IPS DF 6.9 (cell line): ENCODE data around the gene PSORS1C1.

Source experiments
- DNase-seq: peaks from one replicate; pipeline ENCODE4 v3.0.0-alpha.2; 2013; ENCODE audit warnings: low read depth, low spot score
- H3K27ac ChIP-seq: one replicate; pipeline ENCODE4 v1.5.1; 2013; ENCODE audit warnings: low read length, control low read depth
- H3K27me3 ChIP-seq: 2 replicates; pipeline ENCODE4 v1.6.1; 2013; ENCODE audit warnings: mild to moderate bottlenecking, low read length; ENCODE audit not compliant: control insufficient read depth, insufficient read depth
- H3K36me3 ChIP-seq: 2 replicates; pipeline ENCODE4 v1.6.1; 2013; ENCODE audit warnings: low read length; ENCODE audit not compliant: control insufficient read depth, insufficient read depth
- H3K4me1 ChIP-seq: 2 replicates; pipeline ENCODE4 v1.6.1; 2013; ENCODE audit warnings: low read length; ENCODE audit not compliant: control insufficient read depth, insufficient read depth
- H3K4me3 ChIP-seq: 2 replicates; pipeline ENCODE4 v1.5.1; 2013; ENCODE audit warnings: mild to moderate bottlenecking, low read length
- H3K9me3 ChIP-seq: 2 replicates; pipeline ENCODE4 v1.6.1; 2013; ENCODE audit warnings: low read length, inconsistent platforms; ENCODE audit not compliant: control insufficient read depth, insufficient read depth
- WGBS: extraction: QIAGEN DNeasy Blood & Tissue Kit; methylation state at CpG from one replicate; pipeline ENCODE4 v1.1.7; 2013; ENCODE audit warnings: mixed read lengths, missing lambda C conversion rate; ENCODE audit not compliant: insufficient read length, insufficient coverage; 5-methylcytosine and 5-hydroxymethylcytosine counted together

Gene PSORS1C1

GRCh38 chr6:31115941-31116560 lies 1.5 kb downstream of the PSORS1C1 start:
- H3K9me3 ChIP-seq, result no peaks in the 10 kb centered on the region
- WGBS, result no CpG with 5 or more reads among the region's 12 CpGs
- H3K4me1 ChIP-seq, result peaks cover 5% of the 10 kb centered on the region
- H3K36me3 ChIP-seq, result no peaks in the 10 kb centered on the region
- no peaks in the 10 kb centered on the region for H3K27me3 ChIP-seq
- no peak overlapping the region for H3K27ac ChIP-seq
- no peak for DNase-seq
- H3K4me3 ChIP-seq, result no peak overlapping the region

- Histone ChIP-seq H3K27me3 (no peaks in the 10 kb centered on the region), H3K4me1 (peaks cover 5% of the 10 kb centered on the region), H3K36me3 (no peaks in the 10 kb centered on the region), H3K9me3 (no peaks in the 10 kb centered on the region), H3K4me3 (no peak overlapping the region), H3K27ac (no peak overlapping the region)
- WGBS, result no CpG with 5 or more reads among the region's 19 CpGs
- no peak for DNase-seq
Observed at GRCh38 chr6:31116661-31117385, 2.2 kb downstream of the PSORS1C1 start.

- Histone ChIP-seq H3K4me3 (no peak overlapping the region), H3K4me1 (peaks cover 5% of the 10 kb centered on the region), H3K27ac (no peak overlapping the region), H3K9me3 (no peaks in the 10 kb centered on the region), H3K36me3 (no peaks in the 10 kb centered on the region), H3K27me3 (no peaks in the 10 kb centered on the region)
- no CpG with 5 or more reads among the region's 7 CpGs for WGBS
- no peak for DNase-seq
Observed at GRCh38 chr6:31118178-31118577, 3.6 kb downstream of the PSORS1C1 start.

GRCh38 chr6:31120151-31120915 lies 5.7 kb downstream of the PSORS1C1 start, which contains the start of gene CDSN:
Gene CDSN, minus strand, starts transcription at chr6:31120446. Its CDS starts 27 bp downstream, at chr6:31120419.
- WGBS, result no CpG with 5 or more reads among the region's 26 CpGs
- no peaks in the 10 kb centered on the region for H3K9me3 ChIP-seq
- no peaks in the 10 kb centered on the region for H3K27me3 ChIP-seq
- peaks cover 3% of the 10 kb centered on the region for H3K4me1 ChIP-seq
- H3K4me3 ChIP-seq, result no peak within 1 kb of the TSS
- no peak within 1 kb of the TSS for H3K27ac ChIP-seq
- no peak for DNase-seq
- H3K36me3 ChIP-seq, result no peaks in the 10 kb centered on the region

- no peak for DNase-seq
Observed at GRCh38 chr6:31121131-31121790, 6.7 kb downstream of the PSORS1C1 start.

GRCh38 chr6:31122791-31123706 lies 8.4 kb downstream of the PSORS1C1 start:
- Histone ChIP-seq H3K27ac (no peak overlapping the region), H3K4me1 (peaks cover 5% of the 10 kb centered on the region), H3K27me3 (no peaks in the 10 kb centered on the region), H3K36me3 (no peaks in the 10 kb centered on the region), H3K9me3 (no peaks in the 10 kb centered on the region), H3K4me3 (no peak overlapping the region)
- no CpG with 5 or more reads among the region's 16 CpGs for WGBS
- no peak for DNase-seq

More at GRCh38 chr6:31121131-31121790, 6.7 kb downstream of the PSORS1C1 start:
- H3K4me1 ChIP-seq, result peaks cover 3% of the 10 kb centered on the region
- no peak overlapping the region for H3K4me3 ChIP-seq
- H3K9me3 ChIP-seq, result no peaks in the 10 kb centered on the region
- no peaks in the 10 kb centered on the region for H3K36me3 ChIP-seq
- no peak overlapping the region for H3K27ac ChIP-seq
- WGBS, result no CpG with 5 or more reads among the region's 12 CpGs
- no peaks in the 10 kb centered on the region for H3K27me3 ChIP-seq

- WGBS, result no CpG with 5 or more reads among the region's 8 CpGs
- peaks cover 5% of the 10 kb centered on the region for H3K4me1 ChIP-seq
- no peak overlapping the region for H3K4me3 ChIP-seq
- H3K9me3 ChIP-seq, result no peaks in the 10 kb centered on the region
- no peak overlapping the region for H3K27ac ChIP-seq
- H3K27me3 ChIP-seq, result no peaks in the 10 kb centered on the region
- H3K36me3 ChIP-seq, result no peaks in the 10 kb centered on the region
- DNase-seq, result no peak
Observed at GRCh38 chr6:31125162-31125561, 10.6 kb downstream of the PSORS1C1 start.

- WGBS, result no CpG with 5 or more reads among the region's 12 CpGs
- H3K9me3 ChIP-seq, result no peaks in the 10 kb centered on the region
- H3K27me3 ChIP-seq, result no peaks in the 10 kb centered on the region
- H3K4me1 ChIP-seq, result peaks cover 5% of the 10 kb centered on the region
- DNase-seq, result no peak
- no peak overlapping the region for H3K27ac ChIP-seq
- H3K36me3 ChIP-seq, result no peaks in the 10 kb centered on the region
- no peak overlapping the region for H3K4me3 ChIP-seq
Observed at GRCh38 chr6:31125586-31126363, 11.2 kb downstream of the PSORS1C1 start.
